Progenitor cell of endocrine pancreas (in vitro differentiated cells): ENCODE results near the gene HIC1. TPM values are rescaled to one million over a fixed set of nuclear protein-coding genes. Genes with fewer than 3 reads are reported as not detected.

ENCODE experiments used
- DNase-seq: peaks from one replicate; pipeline ENCODE4 v3.0.0; 2021; ENCODE audit warnings: low spot score; ENCODE audit not compliant: unreplicated experiment
- H3K27ac Mint-ChIP-seq: 2 replicates; pipeline ENCODE4 v1.8.0; 2021; ENCODE audit warnings: mild to moderate bottlenecking, moderate library complexity, mixed read lengths
- H3K27me3 Mint-ChIP-seq: 2 replicates; pipeline ENCODE4 v1.8.0; 2021; ENCODE audit warnings: mixed read lengths
- H3K36me3 Mint-ChIP-seq: 2 replicates; pipeline ENCODE4 v1.8.0; 2022; ENCODE audit warnings: mixed read lengths; ENCODE audit not compliant: insufficient read depth
- H3K4me1 Mint-ChIP-seq: 2 replicates; pipeline ENCODE4 v1.8.0; 2021; ENCODE audit warnings: low read depth, mixed read lengths
- H3K4me3 Mint-ChIP-seq: 2 replicates; pipeline ENCODE4 v1.8.0; 2021; ENCODE audit warnings: low read depth, mild to moderate bottlenecking, moderate library complexity, mixed read lengths
- H3K9me3 Mint-ChIP-seq: 2 replicates; pipeline ENCODE4 v1.8.0; 2021; ENCODE audit warnings: low read depth, mixed read lengths
- CTCF ChIP-seq: fragments of 200-600 bp; sonication (generic); IDR thresholded peaks from one replicate; pipeline ENCODE4 v1.5.0; 2021; ENCODE audit warnings: antibody characterized with exemption, mild to moderate bottlenecking; ENCODE audit not compliant: unreplicated experiment
- total RNA-seq: library from RNA; stranded (reverse); gene quantifications from 2 replicates; pipeline ENCODE4 v1.2.1, GENCODE V29; 2021

HIC1 gene
- total RNA-seq, 1 donor from 2014 or later = 0.86 TPM

- Mint-ChIP-seq H3K4me3 (no peak overlapping the region), H3K36me3 (peaks cover 1% of the 10 kb centered on the region), H3K27me3 (no peaks in the 10 kb centered on the region), H3K4me1 (peaks cover 25% of the 10 kb centered on the region), H3K27ac (no peak overlapping the region), H3K9me3 (no peaks in the 10 kb centered on the region)
- TF ChIP-seq CTCF = no peak
- no peak for DNase-seq
Observed at GRCh38 chr17:2087597-2088211, 32.8 kb downstream of the HIC1 start.

DNA sequence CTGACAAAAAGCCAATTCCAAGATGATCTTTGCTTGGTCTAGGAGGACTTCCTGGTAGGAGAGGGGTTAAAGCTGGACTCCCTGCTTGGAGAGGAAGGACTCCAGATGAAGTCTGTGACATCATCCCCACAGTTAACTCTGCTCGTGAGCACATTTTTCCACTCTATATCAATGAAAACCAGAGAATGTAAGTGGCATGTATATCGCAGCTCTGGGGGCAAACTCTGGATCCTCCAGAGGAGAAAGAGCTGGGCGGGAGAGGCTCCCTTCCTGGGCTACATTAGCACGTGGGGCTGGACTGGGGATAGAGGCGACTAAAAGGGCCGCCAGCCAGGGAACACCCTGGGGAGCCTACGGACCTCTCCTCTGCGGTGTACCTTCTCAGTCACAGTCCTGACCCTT, 34.1 kb downstream of the HIC1 start:
- DNase-seq = no peak
- H3K4me3 Mint-ChIP-seq = no peak overlapping the region
- H3K9me3 Mint-ChIP-seq = no peaks in the 10 kb centered on the region
- no peaks in the 10 kb centered on the region for H3K27me3 Mint-ChIP-seq
- H3K4me1 Mint-ChIP-seq = peaks cover 19% of the 10 kb centered on the region
- H3K27ac Mint-ChIP-seq = no peak overlapping the region
- TF ChIP-seq CTCF = no peak
- peaks cover 3% of the 10 kb centered on the region for H3K36me3 Mint-ChIP-seq

- Mint-ChIP-seq H3K4me3 (no peak overlapping the region), H3K27ac (no peak overlapping the region), H3K4me1 (peaks cover 12% of the 10 kb centered on the region), H3K36me3 (peaks cover 3% of the 10 kb centered on the region), H3K27me3 (no peaks in the 10 kb centered on the region), H3K9me3 (no peaks in the 10 kb centered on the region)
- no peak for TF ChIP-seq CTCF
- no peak for DNase-seq
Observed at GRCh38 chr17:2090210-2090641, 35.3 kb downstream of the HIC1 start.

GRCh38 chr17:2090804-2091534, 36.1 kb downstream of the HIC1 start:
- no peak for DNase-seq
- H3K4me3 Mint-ChIP-seq = no peak overlapping the region
- H3K27ac Mint-ChIP-seq = no peak overlapping the region
- peaks cover 9% of the 10 kb centered on the region for H3K4me1 Mint-ChIP-seq
- no peak for TF ChIP-seq CTCF
- no peaks in the 10 kb centered on the region for H3K27me3 Mint-ChIP-seq
- H3K9me3 Mint-ChIP-seq = no peaks in the 10 kb centered on the region
- H3K36me3 Mint-ChIP-seq = peaks cover 3% of the 10 kb centered on the region

- TF ChIP-seq CTCF = no peak
Observed at GRCh38 chr17:2092253-2092652, 37.4 kb downstream of the HIC1 start.

More at GRCh38 chr17:2092253-2092652, 37.4 kb downstream of the HIC1 start:
- Mint-ChIP-seq H3K27me3 (no peaks in the 10 kb centered on the region), H3K27ac (no peak overlapping the region), H3K4me1 (peaks cover 9% of the 10 kb centered on the region), H3K9me3 (no peaks in the 10 kb centered on the region), H3K36me3 (peaks cover 3% of the 10 kb centered on the region), H3K4me3 (no peak overlapping the region)
- DNase-seq = no peak
